Urinary bladder (tissue), 4 donors: ENCODE measurements around the gene WNT10A. TPM values are rescaled to one million over a fixed set of nuclear protein-coding genes. Genes with fewer than 3 reads are reported as not detected.

Experiments used
- DNase-seq: peaks from one replicate; pipeline ENCODE4 v3.0.0-alpha.2; 2015; ENCODE audit errors: extremely low spot score
- H3K27ac ChIP-seq: one replicate; pipeline ENCODE4 v1.5.1; 2013; ENCODE audit warnings: low read depth, mild to moderate bottlenecking, moderate library complexity
- H3K36me3 ChIP-seq: one replicate; pipeline ENCODE4 v1.6.1; 2013; ENCODE audit warnings: mild to moderate bottlenecking, moderate library complexity; ENCODE audit not compliant: insufficient read depth
- H3K4me1 ChIP-seq: one replicate; pipeline ENCODE4 v1.6.1; 2013; ENCODE audit warnings: mild to moderate bottlenecking, moderate library complexity; ENCODE audit not compliant: insufficient read depth
- H3K4me3 ChIP-seq: one replicate; pipeline ENCODE4 v1.5.1; 2013; ENCODE audit warnings: low read depth, low read length
- WGBS: extraction: QIAGEN DNeasy Blood & Tissue Kit; methylation state at CpG from one replicate; pipeline ENCODE4 v1.1.7; 2013; 5-methylcytosine and 5-hydroxymethylcytosine counted together
- polyA plus RNA-seq: library from polyadenylated mRNA; stranded (reverse); fragments of 200-250 nt; gene quantifications from one replicate; pipeline ENCODE4 v1.2.3, GENCODE V29; 2013
- total RNA-seq: library from RNA; depleted of rRNA; stranded (reverse); fragments of >200 nt; gene quantifications from one replicate; pipeline ENCODE4 v1.2.3, GENCODE V29; 2014
- donor health status: healthy with polysubstance abuse.
- donor health status: healthy.

The WNT10A gene
- total and polyA plus RNA-seq, 2 donors, result 1.2 to 1.9 TPM

DNA sequence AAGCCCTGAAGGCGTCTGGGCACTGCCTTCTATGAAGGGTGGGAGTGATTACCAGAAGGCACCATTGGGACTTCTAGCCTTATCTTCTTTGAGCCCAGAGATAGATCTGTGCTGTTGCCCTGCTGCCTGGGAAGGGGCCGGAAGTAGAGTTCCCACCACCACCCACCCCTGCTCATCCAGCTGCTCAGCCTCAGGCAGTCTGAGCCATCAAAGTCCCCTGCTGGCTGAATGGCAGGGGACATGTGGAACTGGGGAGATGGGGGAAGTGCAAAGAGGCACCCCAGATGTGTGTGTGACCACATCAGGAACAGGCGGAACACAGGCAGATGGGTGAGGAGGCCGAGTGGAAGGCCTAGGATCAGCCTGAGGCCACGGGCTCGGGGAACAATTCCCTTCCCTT lies 3.3 kb upstream of the WNT10A start:
- H3K27ac ChIP-seq, result no peak overlapping the region
- DNase-seq, result no peak
- 78% methylated on average over 6 of the region's 6 CpGs for whole genome bisulfite sequencing
- no peaks in the 10 kb centered on the region for H3K4me1 ChIP-seq
- H3K4me3 ChIP-seq, result no peak overlapping the region
- no peaks in the 10 kb centered on the region for H3K36me3 ChIP-seq

DNA sequence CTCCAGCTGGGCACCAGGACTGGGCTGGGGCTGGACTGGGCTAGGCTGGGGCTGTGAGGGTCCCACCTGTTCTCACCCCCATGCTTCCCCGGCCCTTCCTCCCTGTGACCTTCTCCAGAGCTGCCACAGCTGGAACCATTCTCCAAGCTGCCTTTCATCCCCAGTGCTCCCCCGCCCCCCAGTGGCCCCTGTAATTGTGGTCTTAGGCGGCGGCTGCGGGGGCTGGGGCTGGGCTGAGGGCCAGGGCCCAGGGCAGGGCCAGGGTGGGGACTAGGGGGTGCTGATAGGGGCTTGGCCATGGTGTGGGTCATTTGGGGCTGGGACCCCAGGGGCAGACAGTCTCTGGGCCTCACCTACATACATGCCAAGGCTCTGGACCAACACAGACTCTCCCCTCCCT lies 2.8 kb upstream of the WNT10A start:
- H3K27ac ChIP-seq, result no peak overlapping the region
- WGBS, result 55% methylated on average over 5 of the region's 5 CpGs
- H3K36me3 ChIP-seq, result no peaks in the 10 kb centered on the region
- no peaks in the 10 kb centered on the region for H3K4me1 ChIP-seq
- no peak overlapping the region for H3K4me3 ChIP-seq
- DNase-seq, result no peak

DNA sequence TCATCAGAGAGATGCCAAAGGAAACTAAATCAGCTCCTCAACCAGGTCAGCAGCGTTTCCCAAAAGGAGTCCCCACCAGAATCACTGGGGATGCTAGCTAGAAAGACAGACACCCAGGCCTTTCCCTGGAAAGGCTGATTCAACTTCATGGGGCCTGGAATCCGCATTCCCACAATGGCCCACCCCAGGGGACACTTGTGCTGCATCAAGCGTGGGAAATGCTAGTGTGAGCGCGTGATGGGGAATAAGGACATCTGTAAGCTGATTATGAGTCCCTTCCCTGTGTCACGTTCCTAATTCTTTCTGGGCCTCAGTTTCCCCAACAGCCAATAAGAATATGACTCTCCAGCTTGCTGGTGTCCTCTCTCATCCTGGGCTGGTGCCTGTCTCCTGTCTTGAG lies 2.2 kb upstream of the WNT10A start:
- no peak overlapping the region for H3K27ac ChIP-seq
- no peak for DNase-seq
- H3K4me3 ChIP-seq, result no peak overlapping the region
- WGBS, result 72% methylated on average over 6 of the region's 6 CpGs
- H3K4me1 ChIP-seq, result no peaks in the 10 kb centered on the region
- H3K36me3 ChIP-seq, result no peaks in the 10 kb centered on the region

DNA sequence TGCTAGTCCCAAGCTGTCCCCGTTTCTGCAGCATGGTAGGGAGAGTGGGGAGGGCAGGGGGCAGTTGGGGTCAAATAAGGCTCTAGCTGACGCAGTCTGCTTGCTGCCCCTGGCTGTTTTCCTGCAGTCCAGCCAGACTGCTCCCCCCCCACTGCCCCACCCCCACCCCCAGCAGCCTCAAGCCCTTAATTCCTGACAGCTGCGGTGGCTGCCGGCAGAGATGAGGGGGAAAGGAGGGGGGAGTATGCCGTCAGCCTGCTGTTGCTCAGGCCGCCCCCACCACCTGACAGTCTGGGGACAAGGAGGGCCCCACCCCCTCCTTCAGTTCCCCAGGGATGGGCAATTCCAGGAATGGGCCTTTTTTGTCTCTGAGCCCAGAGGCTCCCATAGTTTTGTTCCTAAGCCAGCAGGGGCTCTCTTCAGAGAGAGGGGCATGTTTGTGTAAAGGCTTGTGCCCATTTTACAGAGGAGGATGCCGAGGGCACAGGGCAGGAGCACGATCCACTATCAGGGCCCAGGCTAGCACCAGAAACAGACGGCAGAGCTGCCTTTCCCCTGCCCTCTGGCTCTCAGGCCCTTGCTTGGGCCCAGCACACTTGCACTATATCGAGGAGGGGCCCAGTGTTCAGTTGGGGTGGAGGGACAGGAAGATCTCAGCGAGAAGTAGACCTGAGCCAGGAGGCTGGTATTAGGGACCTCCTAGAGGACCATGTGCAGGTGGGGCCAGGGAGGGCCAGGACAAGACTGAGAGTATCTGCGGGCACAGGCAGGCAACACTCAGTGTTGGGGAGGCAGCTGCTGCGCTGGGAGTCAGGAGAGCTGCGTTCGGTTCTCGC lies 1.5 kb upstream of the WNT10A start:
- no peaks in the 10 kb centered on the region for H3K36me3 ChIP-seq
- no peak for DNase-seq
- H3K27ac ChIP-seq, result no peak overlapping the region
- no peak overlapping the region for H3K4me3 ChIP-seq
- 34% methylated on average over 16 of the region's 16 CpGs for WGBS
- no peaks in the 10 kb centered on the region for H3K4me1 ChIP-seq

DNA sequence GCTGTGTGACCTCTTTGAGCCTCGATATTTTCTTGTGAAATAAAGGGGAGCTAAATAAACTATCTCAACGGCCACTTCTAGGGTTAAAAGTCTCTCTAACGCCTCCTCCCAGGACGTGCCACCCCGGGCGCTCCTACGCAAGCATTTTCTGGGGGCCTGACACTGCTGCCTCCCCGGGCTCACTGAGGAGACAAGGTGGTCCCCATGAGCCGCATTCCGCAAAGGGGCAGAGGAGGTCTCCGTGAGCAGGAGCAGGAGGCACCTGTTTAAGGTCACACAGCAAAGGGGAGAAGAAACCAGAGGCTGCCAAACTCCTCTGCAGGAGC lies 913 bp upstream of the WNT10A start:
- no peak overlapping the region for H3K27ac ChIP-seq
- H3K4me3 ChIP-seq, result no peak overlapping the region
- DNase-seq, result no peak
- H3K4me1 ChIP-seq, result no peaks in the 10 kb centered on the region
- H3K36me3 ChIP-seq, result no peaks in the 10 kb centered on the region
- 15% methylated on average over 11 of the region's 11 CpGs for WGBS

DNA sequence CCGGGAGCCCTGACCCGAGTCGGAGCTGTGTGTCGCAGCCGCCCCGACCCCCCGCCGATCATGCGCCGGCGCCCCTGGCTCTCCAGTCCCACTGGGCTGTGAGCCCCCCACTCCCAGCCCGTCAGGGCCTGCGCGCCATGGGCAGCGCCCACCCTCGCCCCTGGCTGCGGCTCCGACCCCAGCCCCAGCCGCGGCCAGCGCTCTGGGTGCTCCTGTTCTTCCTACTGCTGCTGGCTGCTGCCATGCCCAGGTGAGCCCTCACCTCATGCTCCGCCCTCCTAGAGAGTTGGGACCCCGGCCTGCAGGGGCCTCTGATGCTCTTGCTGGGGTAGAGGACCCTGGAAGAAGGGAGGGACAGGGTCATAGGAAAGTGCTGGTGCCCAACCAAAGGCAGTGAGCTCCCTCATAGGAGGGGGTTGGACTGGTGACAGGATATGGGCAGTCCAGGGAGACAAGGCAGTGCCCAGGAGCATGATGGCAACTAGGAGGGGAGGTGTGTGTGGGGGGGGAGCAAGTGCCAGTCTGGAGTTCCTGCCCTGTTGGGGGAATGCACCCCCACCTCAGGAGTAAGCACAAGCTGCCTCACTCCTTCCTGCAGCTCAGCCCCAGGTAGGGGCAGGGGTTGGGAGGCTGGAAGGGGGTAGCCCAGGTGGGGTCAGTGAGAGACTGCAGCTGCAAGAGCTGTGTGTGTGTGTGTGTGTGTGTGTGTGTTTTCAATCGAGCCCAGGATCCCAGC lies 375 bp downstream of the WNT10A start:
- Histone ChIP-seq H3K4me1 (no peaks in the 10 kb centered on the region), H3K36me3 (no peaks in the 10 kb centered on the region), H3K27ac (peak overlapping the region; percentile 34), H3K4me3 (peak overlapping the region; percentile 38)
- no peak for DNase-seq
- 12% methylated on average over 23 of the region's 24 CpGs for WGBS

DNA sequence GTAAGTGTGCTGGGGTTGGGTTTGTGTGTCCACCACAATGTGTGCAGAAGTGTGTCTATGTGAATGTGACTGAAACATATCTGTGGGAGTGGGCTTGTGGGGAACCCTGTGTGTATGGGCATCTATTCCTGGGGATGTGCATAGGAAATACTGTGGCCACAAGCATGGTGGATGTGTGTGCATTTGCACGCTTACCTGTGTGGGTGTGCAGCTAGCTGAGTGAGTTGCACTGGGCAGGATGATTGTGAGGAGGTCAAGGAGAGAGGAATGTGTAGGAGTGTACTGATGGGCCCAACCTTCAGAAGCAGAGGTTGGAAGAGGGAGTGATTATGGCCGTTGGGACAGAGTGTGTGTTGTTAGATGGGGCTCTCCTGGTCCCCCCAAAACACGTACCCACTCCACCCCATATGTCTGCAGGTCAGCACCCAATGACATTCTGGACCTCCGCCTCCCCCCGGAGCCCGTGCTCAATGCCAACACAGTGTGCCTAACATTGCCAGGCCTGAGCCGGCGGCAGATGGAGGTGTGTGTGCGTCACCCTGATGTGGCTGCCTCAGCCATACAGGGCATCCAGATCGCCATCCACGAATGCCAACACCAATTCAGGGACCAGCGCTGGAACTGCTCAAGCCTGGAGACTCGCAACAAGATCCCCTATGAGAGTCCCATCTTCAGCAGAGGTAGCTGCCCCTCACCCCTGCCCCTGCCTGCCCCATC lies 1.2 kb downstream of the WNT10A start:
- Histone ChIP-seq H3K4me1 (no peaks in the 10 kb centered on the region), H3K27ac (no peak overlapping the region), H3K36me3 (no peaks in the 10 kb centered on the region), H3K4me3 (no peak overlapping the region)
- WGBS, result 74% methylated on average over 13 of the region's 13 CpGs
- no peak for DNase-seq

DNA sequence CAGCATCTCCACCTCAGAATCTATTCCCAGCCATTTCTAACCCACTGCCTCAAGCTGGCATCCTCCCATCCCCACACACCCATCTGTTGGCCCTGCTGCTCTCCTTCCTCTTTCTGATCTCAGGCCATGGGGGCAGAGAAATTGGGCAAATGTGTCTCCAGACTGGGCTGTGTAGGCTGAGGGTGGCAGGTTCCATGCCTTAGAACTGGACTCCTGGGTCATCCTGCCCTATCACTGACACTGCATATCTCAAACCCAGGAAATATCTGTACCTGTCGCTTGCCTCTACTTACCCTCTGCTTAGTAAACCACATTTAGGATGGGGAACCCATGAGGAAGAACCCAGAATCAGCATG lies 1.8 kb downstream of the WNT10A start:
- no peak for DNase-seq
- Histone ChIP-seq H3K4me1 (no peaks in the 10 kb centered on the region), H3K27ac (no peak overlapping the region), H3K36me3 (no peaks in the 10 kb centered on the region), H3K4me3 (no peak overlapping the region)
- WGBS, result 73% methylated on average over 1 of the region's 1 CpG

DNA sequence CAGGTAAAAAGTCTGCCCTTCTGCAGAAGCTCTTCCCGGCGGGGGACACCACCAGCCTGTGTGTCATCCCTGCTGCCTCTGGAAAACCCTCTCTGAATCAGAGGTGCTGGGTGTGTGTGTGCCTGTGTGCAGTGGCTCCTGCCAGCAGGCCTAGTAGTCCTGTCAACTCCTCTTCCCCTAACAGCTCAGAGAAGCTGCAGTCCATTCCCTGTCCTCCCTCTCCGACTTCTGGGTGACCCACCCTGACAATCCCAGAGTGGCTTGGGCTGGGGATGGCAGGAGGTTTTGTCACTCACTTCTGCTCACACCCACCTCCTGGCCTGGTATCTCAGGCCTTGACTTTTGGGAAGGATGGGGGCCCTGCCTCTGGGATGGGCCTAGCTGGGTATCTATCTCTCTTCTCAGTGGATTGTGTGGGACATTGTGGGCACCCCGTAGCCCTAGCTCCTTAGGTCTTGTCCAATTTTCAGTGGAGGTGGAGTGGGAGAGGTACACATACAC lies 2.3 kb downstream of the WNT10A start:
- H3K36me3 ChIP-seq, result no peaks in the 10 kb centered on the region
- H3K4me3 ChIP-seq, result no peak overlapping the region
- H3K27ac ChIP-seq, result peak overlapping the region; percentile 2
- H3K4me1 ChIP-seq, result no peaks in the 10 kb centered on the region
- WGBS, result 60% methylated on average over 4 of the region's 4 CpGs
- no peak for DNase-seq

DNA sequence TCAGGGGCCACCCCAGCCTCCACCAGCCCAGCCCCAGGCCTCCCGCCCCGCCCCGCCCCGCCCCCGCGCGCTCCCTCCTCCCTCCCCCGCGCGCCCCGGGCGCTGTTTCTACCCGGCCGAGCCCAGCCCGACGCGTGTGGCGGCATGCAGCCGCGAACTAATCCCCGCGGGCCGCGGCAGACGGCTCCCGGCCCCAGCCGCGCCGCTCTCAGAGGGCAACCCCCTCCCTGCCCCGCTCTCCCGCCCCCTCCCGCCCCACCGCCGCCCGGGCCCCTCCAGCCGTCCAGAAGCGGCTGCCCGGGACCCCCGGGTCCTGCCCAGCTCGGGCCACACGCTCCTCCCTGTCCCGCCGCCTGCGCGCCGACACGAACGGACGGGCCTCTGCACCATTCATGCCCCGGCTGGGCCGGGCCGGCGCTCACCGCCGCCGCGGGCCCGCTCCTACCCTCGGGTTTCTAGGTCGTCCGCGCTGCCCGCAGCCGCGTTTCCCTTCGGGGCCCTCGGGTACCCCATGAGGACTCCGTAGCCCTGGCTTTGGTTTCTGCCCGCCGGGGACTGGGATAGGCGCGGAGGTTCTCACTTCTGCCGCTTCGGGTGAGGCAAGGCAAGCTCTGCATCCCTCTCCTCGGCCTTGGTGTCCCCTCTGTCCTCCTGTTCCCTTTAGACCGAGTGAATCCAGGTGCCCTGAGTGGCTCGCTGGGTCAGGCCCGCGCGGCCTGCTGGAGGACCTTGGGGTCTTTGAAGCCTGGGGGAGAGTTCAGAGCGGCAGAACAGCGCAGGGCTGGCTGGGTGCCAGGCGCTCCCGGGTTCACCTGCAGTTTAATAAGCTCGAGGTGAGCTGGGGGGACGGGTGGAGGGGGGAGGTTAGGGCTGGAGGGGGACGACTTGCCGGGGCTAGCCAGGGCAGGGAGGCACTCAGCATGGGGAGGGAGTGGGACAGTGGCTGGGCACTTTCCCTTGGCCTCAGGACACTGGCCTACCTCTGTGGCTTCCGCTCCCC lies 3.1 kb downstream of the WNT10A start:
- Histone ChIP-seq H3K27ac (peak overlapping the region; percentile 68), H3K4me1 (no peaks in the 10 kb centered on the region), H3K36me3 (no peaks in the 10 kb centered on the region), H3K4me3 (peak overlapping the region; percentile 34)
- no peak for DNase-seq
- WGBS, result 9% methylated on average over 88 of the region's 89 CpGs

DNA sequence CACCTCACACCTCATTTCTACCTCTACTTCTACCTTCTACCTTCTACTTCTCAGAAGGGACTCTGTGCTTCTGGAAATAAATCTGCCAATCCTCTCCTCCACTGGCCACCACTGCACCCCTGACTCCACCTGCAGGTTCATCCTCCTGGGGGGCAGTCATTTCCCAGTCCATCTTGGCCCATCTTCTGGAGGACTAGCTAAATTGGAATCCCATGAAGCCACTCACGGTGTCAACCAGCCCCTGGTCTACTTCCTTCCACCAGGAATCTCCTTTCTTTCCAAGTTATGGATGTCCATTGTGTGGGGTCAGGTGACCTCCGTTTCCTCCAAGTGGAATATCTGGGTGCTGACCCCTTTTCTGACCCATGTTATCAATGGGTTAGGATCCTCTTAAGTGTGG lies 3.9 kb downstream of the WNT10A start:
- Histone ChIP-seq H3K27ac (no peak overlapping the region), H3K36me3 (no peaks in the 10 kb centered on the region), H3K4me3 (no peak overlapping the region), H3K4me1 (no peaks in the 10 kb centered on the region)
- WGBS, result 93% methylated on average over 2 of the region's 2 CpGs
- no peak for DNase-seq

DNA sequence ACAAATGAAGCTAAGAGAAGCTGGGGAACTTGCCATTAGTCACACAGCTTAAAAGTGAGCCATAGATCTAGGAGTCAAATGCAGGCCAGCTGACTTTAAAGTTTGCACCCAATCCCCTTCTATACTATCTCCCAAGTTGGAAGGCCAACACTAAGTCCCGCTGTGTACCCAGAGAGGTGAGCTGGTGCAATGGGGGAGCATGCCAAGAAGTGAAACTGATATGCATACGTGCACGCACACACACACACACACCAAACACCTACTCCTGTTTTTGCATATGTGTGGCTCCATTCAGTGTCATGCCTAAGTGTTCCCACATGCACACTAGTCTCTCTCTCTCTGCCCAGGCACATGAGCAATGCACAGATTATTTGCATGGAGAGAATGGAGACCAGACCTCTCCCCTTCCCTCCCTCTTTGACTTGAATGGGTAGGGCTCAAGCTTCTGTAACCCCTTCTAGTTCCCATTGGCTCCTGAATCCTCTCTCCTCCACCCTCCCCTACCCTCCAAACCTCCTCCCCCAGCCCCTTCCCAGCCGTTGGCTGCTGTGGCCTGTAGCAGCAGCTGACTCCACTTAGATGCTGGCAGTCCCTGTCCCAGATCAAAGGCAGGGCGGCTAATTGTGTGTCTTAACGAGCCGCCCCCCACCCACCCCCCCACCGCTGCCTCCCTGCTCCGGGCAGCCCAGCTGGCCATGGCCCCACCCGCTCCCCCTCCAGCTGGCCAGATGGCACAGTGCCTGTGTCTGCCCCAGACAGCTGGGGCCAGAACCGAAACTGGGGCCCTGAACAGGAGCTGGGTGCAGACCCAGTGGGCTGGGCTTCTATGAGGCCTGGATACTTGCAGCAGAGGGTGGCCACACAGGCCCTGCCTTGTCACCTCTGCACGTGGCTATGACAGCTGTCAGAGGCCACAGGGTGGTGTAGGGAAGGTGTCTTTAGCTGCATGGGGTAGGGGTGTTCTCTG lies 5.6 kb downstream of the WNT10A start:
- Histone ChIP-seq H3K36me3 (no peaks in the 10 kb centered on the region), H3K4me1 (no peaks in the 10 kb centered on the region), H3K4me3 (no peak overlapping the region), H3K27ac (no peak overlapping the region)
- DNase-seq, result no peak
- WGBS, result 48% methylated on average over 12 of the region's 12 CpGs
